Nephron (organoid): ENCODE measurements around the gene DHRS4.

Experiments
- H3K27ac Mint-ChIP-seq, 3 experiments: 2 replicates each; pipeline ENCODE4 v1.8.0; 2020; ENCODE audit warnings: mixed read lengths in 3 of 3, mild to moderate bottlenecking in 2 of 3, moderate library complexity in 1 of 3
- H3K27me3 Mint-ChIP-seq: 2 replicates; pipeline ENCODE4 v1.8.0; 2021; ENCODE audit warnings: low read depth, mild to moderate bottlenecking, moderate library complexity, mixed read lengths
- H3K36me3 Mint-ChIP-seq: 2 replicates; pipeline ENCODE4 v1.8.0; 2020; ENCODE audit warnings: low read depth, mixed read lengths
- H3K4me1 Mint-ChIP-seq: 2 replicates; pipeline ENCODE4 v1.8.0; 2020; ENCODE audit warnings: mixed read lengths
- H3K4me3 Mint-ChIP-seq, 3 experiments: 2 replicates each; pipeline ENCODE4 v1.8.0; 2020; ENCODE audit warnings: mild to moderate bottlenecking in 3 of 3, mixed read lengths in 3 of 3, moderate library complexity in 2 of 3
- H3K9me3 Mint-ChIP-seq: 2 replicates; pipeline ENCODE4 v1.8.0; 2020; ENCODE audit warnings: mixed read lengths
- CTCF ChIP-seq, 3 experiments: fragments of 200-600 bp; sonication (generic); IDR thresholded peaks; one replicate each; pipeline ENCODE4 v1.5.0; 2021; ENCODE audit warnings: antibody characterized with exemption in 3 of 3; ENCODE audit not compliant: unreplicated experiment in 3 of 3

DHRS4 gene

GRCh38 chr14:23930742-23931141, 22.8 kb upstream of the DHRS4 start:
- TF ChIP-seq CTCF (IDR thresholded peaks at IDR 0.05; ENCODE audit: unreplicated experiment in 3 of 3), result no peak
- H3K4me3 Mint-ChIP-seq, result no peak overlapping the region
- peak overlapping the region in 2 of 3 experiments; percentile 71 to 86 for H3K27ac Mint-ChIP-seq
- H3K9me3 Mint-ChIP-seq, result no peaks in the 10 kb centered on the region
- no peaks in the 10 kb centered on the region for H3K36me3 Mint-ChIP-seq
- peaks cover 55% of the 10 kb centered on the region for H3K4me1 Mint-ChIP-seq
- H3K27me3 Mint-ChIP-seq, result no peaks in the 10 kb centered on the region

GRCh38 chr14:23931721-23932289, 21.8 kb upstream of the DHRS4 start:
- peak overlapping the region in 2 of 3 experiments; percentile 98 for H3K27ac Mint-ChIP-seq
- no peaks in the 10 kb centered on the region for H3K27me3 Mint-ChIP-seq
- H3K9me3 Mint-ChIP-seq, result no peaks in the 10 kb centered on the region
- TF ChIP-seq CTCF (IDR thresholded peaks at IDR 0.05; ENCODE audit: unreplicated experiment in 3 of 3), result no peak
- H3K36me3 Mint-ChIP-seq, result no peaks in the 10 kb centered on the region
- no peak overlapping the region for H3K4me3 Mint-ChIP-seq
- peaks cover 64% of the 10 kb centered on the region for H3K4me1 Mint-ChIP-seq

GRCh38 chr14:23932639-23933038, 20.9 kb upstream of the DHRS4 start:
- Mint-ChIP-seq H3K4me3 (peak overlapping the region in 2 of 3 experiments; percentile 21 to 47), H3K27me3 (no peaks in the 10 kb centered on the region), H3K4me1 (peaks cover 71% of the 10 kb centered on the region), H3K27ac (peak overlapping the region; percentile 98), H3K36me3 (no peaks in the 10 kb centered on the region), H3K9me3 (no peaks in the 10 kb centered on the region)
- TF ChIP-seq CTCF (IDR thresholded peaks at IDR 0.05; ENCODE audit: unreplicated experiment in 3 of 3), result no peak

- no peaks in the 10 kb centered on the region for H3K27me3 Mint-ChIP-seq
- no peaks in the 10 kb centered on the region for H3K9me3 Mint-ChIP-seq
- H3K36me3 Mint-ChIP-seq, result no peaks in the 10 kb centered on the region
- TF ChIP-seq CTCF (IDR thresholded peaks at IDR 0.05; ENCODE audit: unreplicated experiment in 3 of 3), result no peak
- H3K4me1 Mint-ChIP-seq, result peaks cover 75% of the 10 kb centered on the region
- H3K4me3 Mint-ChIP-seq, result peak overlapping the region in 2 of 3 experiments; percentile 47 to 60
- H3K27ac Mint-ChIP-seq, result peak overlapping the region; percentile 98
Observed at GRCh38 chr14:23933108-23933741, 20.3 kb upstream of the DHRS4 start.

GRCh38 chr14:23933742-23934128, 19.8 kb upstream of the DHRS4 start:
- Mint-ChIP-seq H3K27ac (peak overlapping the region; percentile 98), H3K9me3 (no peaks in the 10 kb centered on the region), H3K27me3 (no peaks in the 10 kb centered on the region), H3K36me3 (no peaks in the 10 kb centered on the region), H3K4me3 (peak overlapping the region in 2 of 3 experiments; percentile 25 to 60), H3K4me1 (peaks cover 80% of the 10 kb centered on the region)
- TF ChIP-seq CTCF (IDR thresholded peaks at IDR 0.05; ENCODE audit: unreplicated experiment in 3 of 3), result no peak

- TF ChIP-seq CTCF (IDR thresholded peaks at IDR 0.05; ENCODE audit: unreplicated experiment in 3 of 3), result no peak
- Mint-ChIP-seq H3K36me3 (peaks cover 8% of the 10 kb centered on the region), H3K27me3 (no peaks in the 10 kb centered on the region), H3K9me3 (no peaks in the 10 kb centered on the region), H3K27ac (peak overlapping the region; percentile 29 to 98 (median 98)), H3K4me1 (peaks cover 73% of the 10 kb centered on the region), H3K4me3 (no peak overlapping the region)
Observed at GRCh38 chr14:23935158-23935557, 18.4 kb upstream of the DHRS4 start.
